Nephron progenitor cell (in vitro differentiated cells): ENCODE results near the gene TMEM213.

Source experiments
- DNase-seq: peaks from one replicate; pipeline ENCODE4 v3.0.0; 2021
- H3K27ac Mint-ChIP-seq: 2 replicates; pipeline ENCODE4 v1.8.0; 2021; ENCODE audit warnings: mild to moderate bottlenecking, moderate library complexity, mixed read lengths
- H3K27me3 Mint-ChIP-seq: 2 replicates; pipeline ENCODE4 v1.8.0; 2021; ENCODE audit warnings: mild to moderate bottlenecking, low read depth, mixed read lengths; ENCODE audit not compliant: poor library complexity
- H3K36me3 Mint-ChIP-seq: 2 replicates; pipeline ENCODE4 v1.8.0; 2021; ENCODE audit warnings: low read depth, mixed read lengths
- H3K4me1 Mint-ChIP-seq: 2 replicates; pipeline ENCODE4 v1.8.0; 2021; ENCODE audit warnings: mixed read lengths
- H3K4me3 Mint-ChIP-seq: 2 replicates; pipeline ENCODE4 v1.8.0; 2021; ENCODE audit warnings: mild to moderate bottlenecking, moderate library complexity, mixed read lengths
- H3K9me3 Mint-ChIP-seq: 2 replicates; pipeline ENCODE4 v1.8.0; 2021; ENCODE audit warnings: mild to moderate bottlenecking, moderate library complexity, mixed read lengths
- TF ChIP-seq, protein P1 (sequence below): fragments of 200-600 bp; sonication (generic); IDR thresholded peaks from 2 replicates; pipeline ENCODE4 v1.5.0; 2021; ENCODE audit warnings: antibody characterized with exemption

Gene TMEM213

DNA sequence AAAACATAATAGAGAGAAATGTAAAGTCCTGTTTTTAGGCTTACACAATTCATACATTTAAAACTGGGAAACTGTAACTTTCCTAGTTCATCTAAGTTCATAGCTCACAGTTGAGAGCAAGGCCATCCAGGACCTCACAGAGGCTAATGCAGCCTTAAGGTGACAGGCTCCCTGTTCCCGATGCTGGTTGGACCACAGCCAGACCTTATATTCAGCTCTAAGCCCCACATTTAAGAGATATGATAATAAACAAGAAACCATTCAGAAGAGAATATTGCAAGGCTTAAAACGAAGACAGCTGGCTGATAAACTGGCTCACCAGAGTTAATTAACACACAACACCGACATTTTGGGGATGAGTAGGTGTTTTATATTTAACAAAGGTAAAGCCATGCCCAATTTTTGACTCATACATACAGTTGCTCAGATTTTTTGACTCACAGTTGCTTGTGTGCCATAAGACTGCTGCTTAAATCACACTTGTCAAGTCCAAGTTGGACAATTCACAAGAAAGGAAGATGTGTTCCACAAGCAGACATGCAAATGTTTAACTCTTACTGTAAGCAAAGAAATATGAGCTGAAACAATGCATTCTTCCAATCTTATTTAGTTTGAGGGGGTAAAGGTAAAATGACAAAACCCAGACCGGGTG lies 41.1 kb upstream of the TMEM213 start:
- TF ChIP-seq, protein P1, sequence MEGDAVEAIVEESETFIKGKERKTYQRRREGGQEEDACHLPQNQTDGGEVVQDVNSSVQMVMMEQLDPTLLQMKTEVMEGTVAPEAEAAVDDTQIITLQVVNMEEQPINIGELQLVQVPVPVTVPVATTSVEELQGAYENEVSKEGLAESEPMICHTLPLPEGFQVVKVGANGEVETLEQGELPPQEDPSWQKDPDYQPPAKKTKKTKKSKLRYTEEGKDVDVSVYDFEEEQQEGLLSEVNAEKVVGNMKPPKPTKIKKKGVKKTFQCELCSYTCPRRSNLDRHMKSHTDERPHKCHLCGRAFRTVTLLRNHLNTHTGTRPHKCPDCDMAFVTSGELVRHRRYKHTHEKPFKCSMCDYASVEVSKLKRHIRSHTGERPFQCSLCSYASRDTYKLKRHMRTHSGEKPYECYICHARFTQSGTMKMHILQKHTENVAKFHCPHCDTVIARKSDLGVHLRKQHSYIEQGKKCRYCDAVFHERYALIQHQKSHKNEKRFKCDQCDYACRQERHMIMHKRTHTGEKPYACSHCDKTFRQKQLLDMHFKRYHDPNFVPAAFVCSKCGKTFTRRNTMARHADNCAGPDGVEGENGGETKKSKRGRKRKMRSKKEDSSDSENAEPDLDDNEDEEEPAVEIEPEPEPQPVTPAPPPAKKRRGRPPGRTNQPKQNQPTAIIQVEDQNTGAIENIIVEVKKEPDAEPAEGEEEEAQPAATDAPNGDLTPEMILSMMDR, result no peak
- no peaks in the 10 kb centered on the region for H3K36me3 Mint-ChIP-seq
- peaks cover 3% of the 10 kb centered on the region for H3K27me3 Mint-ChIP-seq
- no peak for DNase-seq
- no peak overlapping the region for H3K27ac Mint-ChIP-seq
- H3K4me1 Mint-ChIP-seq, result peaks cover 22% of the 10 kb centered on the region
- H3K9me3 Mint-ChIP-seq, result no peaks in the 10 kb centered on the region
- H3K4me3 Mint-ChIP-seq, result no peak overlapping the region

DNA sequence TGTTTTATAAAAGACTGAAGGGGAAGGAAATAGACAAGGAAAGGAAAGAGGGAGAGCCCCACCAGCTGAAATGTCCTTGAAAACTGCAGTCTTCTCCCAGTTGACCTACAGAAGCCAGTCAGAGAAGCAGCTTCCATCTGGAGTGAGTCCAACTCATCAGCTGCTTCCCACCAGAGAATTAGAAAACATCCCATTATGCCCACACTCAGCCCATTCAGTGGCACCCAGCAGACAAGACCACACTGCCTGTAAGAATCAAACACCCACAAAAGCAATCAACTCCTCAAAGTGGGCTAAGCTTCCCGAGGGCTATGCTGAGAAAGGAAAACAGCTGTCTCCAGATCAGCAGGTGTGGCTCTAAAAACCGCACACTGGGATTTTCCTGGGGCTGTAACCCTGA lies 29.6 kb upstream of the TMEM213 start:
- TF ChIP-seq, protein P1, result no peak
- no peak for DNase-seq
- H3K4me3 Mint-ChIP-seq, result no peak overlapping the region
- H3K27me3 Mint-ChIP-seq, result peaks cover 15% of the 10 kb centered on the region
- no peak overlapping the region for H3K27ac Mint-ChIP-seq
- peaks cover 11% of the 10 kb centered on the region for H3K4me1 Mint-ChIP-seq
- no peaks in the 10 kb centered on the region for H3K36me3 Mint-ChIP-seq
- H3K9me3 Mint-ChIP-seq, result no peaks in the 10 kb centered on the region

DNA sequence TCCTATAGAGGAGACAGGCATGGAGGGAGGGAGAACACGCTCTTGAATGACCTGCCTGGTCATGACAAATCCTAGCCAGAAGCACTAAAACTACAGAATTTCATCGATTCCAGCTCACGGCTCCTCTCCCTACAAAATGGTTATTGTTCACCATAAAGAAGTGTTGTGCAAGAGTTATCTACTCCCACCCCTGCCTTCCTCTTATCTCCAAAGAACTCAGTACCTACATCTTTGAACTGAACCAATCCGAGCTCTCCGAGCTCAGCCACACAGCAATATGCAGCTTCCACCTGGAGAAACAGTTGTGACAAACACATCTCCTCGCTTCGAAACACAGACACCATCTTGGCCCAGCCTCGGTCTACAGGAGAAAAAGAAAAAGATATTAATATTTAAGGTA lies 26.9 kb upstream of the TMEM213 start:
- H3K27me3 Mint-ChIP-seq, result peaks cover 15% of the 10 kb centered on the region
- H3K4me1 Mint-ChIP-seq, result peaks cover 10% of the 10 kb centered on the region
- H3K27ac Mint-ChIP-seq, result no peak overlapping the region
- DNase-seq, result no peak
- H3K9me3 Mint-ChIP-seq, result no peaks in the 10 kb centered on the region
- TF ChIP-seq, protein P1, result no peak
- H3K4me3 Mint-ChIP-seq, result no peak overlapping the region
- no peaks in the 10 kb centered on the region for H3K36me3 Mint-ChIP-seq

DNA sequence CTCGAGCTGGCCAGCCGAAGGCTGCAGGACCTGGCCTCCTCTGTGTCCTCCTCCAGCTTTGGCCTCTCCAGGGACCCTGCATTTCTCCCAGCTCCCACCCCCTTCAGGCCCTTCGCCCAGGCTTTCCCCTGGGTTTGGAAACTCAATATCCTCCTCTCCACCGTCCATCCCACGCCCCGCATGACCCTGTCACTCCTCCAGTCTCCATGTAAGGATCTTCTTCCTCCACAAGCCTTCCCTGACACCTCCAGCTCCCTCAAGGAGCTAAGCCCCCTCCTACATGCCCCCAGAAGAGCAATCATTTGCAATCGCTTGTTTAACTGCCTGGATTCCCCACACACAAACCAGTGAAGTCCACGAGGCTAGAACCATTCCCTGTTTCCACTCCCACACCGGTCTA lies 24.6 kb upstream of the TMEM213 start:
- Mint-ChIP-seq H3K36me3 (no peaks in the 10 kb centered on the region), H3K27ac (peak overlapping the region; percentile 12), H3K9me3 (no peaks in the 10 kb centered on the region), H3K4me1 (peaks cover 10% of the 10 kb centered on the region), H3K27me3 (peaks cover 25% of the 10 kb centered on the region), H3K4me3 (peak overlapping the region; percentile 18)
- TF ChIP-seq, protein P1, result no peak
- DNase-seq, result no peak

DNA sequence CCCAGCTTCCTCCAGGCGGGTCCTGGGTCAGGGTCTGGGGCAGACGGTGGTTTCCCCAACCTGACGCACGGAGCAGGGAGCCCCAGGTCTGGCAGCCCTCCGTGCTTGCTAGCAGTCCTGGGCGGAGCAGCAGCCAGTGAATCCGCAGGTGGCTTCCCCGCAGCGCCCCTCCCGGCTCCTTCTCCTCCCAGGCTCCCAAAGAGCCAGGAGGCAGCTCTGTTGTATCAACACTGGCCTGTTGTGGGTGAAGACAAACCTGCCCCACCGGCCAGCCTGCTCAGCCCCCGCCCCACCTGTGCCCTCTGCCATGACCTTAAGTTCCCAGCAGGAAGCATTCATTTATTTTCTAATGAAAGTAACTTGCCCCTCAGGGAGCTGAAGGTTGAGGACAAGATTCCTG lies 24.0 kb upstream of the TMEM213 start:
- no peak for DNase-seq
- TF ChIP-seq, protein P1, result no peak
- H3K4me3 Mint-ChIP-seq, result no peak overlapping the region
- H3K27me3 Mint-ChIP-seq, result peaks cover 25% of the 10 kb centered on the region
- H3K4me1 Mint-ChIP-seq, result peaks cover 10% of the 10 kb centered on the region
- H3K27ac Mint-ChIP-seq, result no peak overlapping the region
- no peaks in the 10 kb centered on the region for H3K36me3 Mint-ChIP-seq
- no peaks in the 10 kb centered on the region for H3K9me3 Mint-ChIP-seq

DNA sequence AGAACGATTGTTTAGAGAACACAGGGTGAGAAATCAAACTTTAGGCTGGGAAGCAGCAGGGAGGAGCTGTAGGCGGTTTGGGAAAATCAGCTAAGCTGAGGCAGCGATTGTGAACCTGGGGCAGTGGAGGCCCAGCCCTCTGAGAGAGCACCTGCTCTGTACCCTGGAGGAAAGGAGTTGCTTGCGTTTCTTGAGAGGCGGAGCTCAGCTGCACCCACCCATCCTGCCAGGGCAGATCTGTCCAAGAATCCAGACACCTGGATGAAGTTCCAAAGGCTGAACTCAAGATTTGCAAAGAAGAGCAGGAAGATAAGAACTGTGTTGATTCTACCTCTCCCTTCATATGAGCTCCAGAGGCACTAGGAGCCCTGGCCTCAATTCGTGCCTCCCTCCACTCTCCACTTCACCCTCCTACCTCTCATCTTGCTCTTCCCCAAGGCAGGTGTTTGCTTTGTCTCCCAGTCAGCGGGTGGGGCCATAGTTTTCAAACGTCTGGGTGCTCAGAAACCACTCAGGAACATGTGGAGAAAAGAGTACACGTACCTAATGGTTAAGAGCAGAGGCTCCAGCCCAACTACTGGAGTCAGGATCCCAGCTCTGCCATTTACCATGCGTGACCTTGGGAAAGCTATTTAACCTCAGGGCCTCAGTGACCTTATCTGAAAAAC lies 21.5 kb upstream of the TMEM213 start:
- Mint-ChIP-seq H3K27ac (no peak overlapping the region), H3K4me3 (no peak overlapping the region), H3K36me3 (no peaks in the 10 kb centered on the region), H3K4me1 (peaks cover 10% of the 10 kb centered on the region), H3K9me3 (no peaks in the 10 kb centered on the region), H3K27me3 (peaks cover 11% of the 10 kb centered on the region)
- no peak for DNase-seq
- TF ChIP-seq, protein P1, result no peak
